ENCODE measurements around the gene MARF1. TPM values are rescaled to one million over a fixed set of nuclear protein-coding genes. Genes with fewer than 3 reads are reported as not detected.
"Not testable (repeated sequence)": the region's sequence is repeated elsewhere in the genome, so short reads cannot be mapped to it uniquely, and the experiment has no call there.

Gene MARF1
- total RNA-seq, 1 donor from 2014 or later: 79.1 TPM

DNA sequence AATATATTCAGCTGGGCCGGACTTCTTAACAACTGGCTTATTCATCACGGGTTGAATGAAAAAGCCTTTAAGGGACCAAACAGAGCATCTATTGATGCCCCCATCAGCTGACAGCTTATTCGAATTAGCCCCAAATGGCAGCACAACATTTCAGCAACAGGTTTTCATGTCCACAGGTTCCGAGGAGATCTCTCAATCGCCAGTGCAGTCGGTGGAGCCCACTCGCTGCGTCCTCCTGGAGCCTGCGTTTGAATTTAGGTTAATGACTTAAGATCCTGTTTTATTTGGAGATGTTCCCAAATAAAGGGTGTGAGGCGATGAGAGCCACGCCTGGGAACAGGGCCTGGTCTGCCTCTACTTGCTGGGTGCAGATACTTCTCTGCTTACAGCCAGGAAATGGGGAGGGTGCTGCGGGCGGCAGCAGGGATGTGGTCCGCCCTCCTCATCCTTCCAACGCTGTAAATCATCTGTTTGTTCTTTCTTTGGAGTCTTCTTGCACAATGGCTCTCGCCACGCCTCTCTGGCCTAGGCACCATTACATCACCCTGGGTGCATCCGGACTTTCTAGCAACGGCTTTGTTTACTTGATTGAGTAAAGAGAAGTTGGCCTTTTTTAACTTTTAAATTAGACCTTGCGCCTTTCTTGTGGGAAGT, 29.7 kb upstream of the MARF1 start:
- Mint-ChIP-seq H3K9me3 (no peaks in the 10 kb centered on the region), H3K27ac (peak overlapping the region; percentile 44), H3K27me3 (ENCODE audit: low read depth) (no peaks in the 10 kb centered on the region), H3K4me3 (no peak overlapping the region), H3K36me3 (peaks cover 11% of the 10 kb centered on the region), H3K4me1 (no peaks in the 10 kb centered on the region)
- TF ChIP-seq, protein P1, sequence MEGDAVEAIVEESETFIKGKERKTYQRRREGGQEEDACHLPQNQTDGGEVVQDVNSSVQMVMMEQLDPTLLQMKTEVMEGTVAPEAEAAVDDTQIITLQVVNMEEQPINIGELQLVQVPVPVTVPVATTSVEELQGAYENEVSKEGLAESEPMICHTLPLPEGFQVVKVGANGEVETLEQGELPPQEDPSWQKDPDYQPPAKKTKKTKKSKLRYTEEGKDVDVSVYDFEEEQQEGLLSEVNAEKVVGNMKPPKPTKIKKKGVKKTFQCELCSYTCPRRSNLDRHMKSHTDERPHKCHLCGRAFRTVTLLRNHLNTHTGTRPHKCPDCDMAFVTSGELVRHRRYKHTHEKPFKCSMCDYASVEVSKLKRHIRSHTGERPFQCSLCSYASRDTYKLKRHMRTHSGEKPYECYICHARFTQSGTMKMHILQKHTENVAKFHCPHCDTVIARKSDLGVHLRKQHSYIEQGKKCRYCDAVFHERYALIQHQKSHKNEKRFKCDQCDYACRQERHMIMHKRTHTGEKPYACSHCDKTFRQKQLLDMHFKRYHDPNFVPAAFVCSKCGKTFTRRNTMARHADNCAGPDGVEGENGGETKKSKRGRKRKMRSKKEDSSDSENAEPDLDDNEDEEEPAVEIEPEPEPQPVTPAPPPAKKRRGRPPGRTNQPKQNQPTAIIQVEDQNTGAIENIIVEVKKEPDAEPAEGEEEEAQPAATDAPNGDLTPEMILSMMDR (IDR thresholded peaks at IDR 0.05; ENCODE audit: unreplicated experiment): no peak
- DNase-seq (ENCODE audit: low spot score in 2 of 2, unreplicated experiment in 2 of 2): no peak

DNA sequence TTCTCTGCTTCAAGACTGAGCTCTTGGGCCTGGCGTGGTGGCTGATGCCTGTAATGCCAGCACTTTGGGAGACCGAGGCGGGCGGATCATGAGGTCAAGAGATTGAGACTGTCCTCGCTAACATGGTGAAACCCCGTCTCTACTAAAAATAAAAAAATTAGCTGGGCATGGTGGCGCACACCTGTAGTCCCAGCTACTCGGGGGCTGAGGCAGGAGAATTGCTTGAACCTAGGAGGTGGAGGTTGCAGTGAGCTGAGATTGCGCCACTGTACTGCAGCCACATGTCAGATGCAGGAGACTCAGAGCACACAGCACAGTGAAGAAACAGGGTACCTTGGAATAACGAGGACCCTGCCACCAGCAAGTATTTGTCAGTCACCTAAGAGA, 29.2 kb upstream of the MARF1 start:
- H3K36me3 Mint-ChIP-seq: peaks cover 14% of the 10 kb centered on the region

DNA sequence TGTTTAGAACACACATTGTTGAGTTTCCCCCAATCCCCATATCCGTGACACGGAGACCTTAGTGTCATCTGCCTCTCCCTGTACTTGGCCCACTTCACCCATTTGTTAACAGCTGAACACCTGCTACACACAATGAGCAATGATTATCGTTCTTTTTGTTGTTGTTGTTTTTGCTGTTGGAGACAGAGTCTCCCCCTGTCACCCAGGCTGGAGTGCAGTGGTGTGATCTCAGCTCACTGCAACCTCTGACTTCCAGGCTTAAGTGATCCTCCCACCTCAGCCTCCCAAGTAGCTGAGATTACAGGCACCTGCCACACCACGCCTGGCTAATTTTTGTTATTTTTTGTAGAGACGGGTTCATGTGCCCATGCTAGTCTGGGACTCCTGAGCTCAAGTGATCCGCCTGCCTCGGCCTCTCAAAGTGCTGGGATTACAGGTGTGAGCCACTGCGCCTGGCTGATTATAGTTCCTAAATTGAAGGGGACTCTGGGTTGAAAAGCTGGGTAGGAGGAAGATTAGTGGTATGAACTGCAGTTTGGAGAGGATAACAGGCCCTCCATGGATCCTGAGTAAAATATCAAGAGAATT, 28.7 kb upstream of the MARF1 start:
- Mint-ChIP-seq H3K27ac (no peak overlapping the region), H3K4me3 (no peak overlapping the region), H3K36me3 (peaks cover 16% of the 10 kb centered on the region), H3K27me3 (ENCODE audit: low read depth) (no peaks in the 10 kb centered on the region), H3K9me3 (no peaks in the 10 kb centered on the region), H3K4me1 (no peaks in the 10 kb centered on the region)
- TF ChIP-seq, protein P1 (IDR thresholded peaks at IDR 0.05; ENCODE audit: unreplicated experiment): no peak
- DNase-seq (ENCODE audit: low spot score in 2 of 2, unreplicated experiment in 2 of 2): no peak

More for the DNA sequence above, 29.2 kb upstream of the MARF1 start:
- H3K27me3 Mint-ChIP-seq (ENCODE audit: low read depth); H3K27ac Mint-ChIP-seq; H3K4me1 Mint-ChIP-seq; DNase-seq (ENCODE audit: low spot score in 2 of 2, unreplicated experiment in 2 of 2); H3K9me3 Mint-ChIP-seq; H3K4me3 Mint-ChIP-seq: not testable (repeated sequence)

DNA sequence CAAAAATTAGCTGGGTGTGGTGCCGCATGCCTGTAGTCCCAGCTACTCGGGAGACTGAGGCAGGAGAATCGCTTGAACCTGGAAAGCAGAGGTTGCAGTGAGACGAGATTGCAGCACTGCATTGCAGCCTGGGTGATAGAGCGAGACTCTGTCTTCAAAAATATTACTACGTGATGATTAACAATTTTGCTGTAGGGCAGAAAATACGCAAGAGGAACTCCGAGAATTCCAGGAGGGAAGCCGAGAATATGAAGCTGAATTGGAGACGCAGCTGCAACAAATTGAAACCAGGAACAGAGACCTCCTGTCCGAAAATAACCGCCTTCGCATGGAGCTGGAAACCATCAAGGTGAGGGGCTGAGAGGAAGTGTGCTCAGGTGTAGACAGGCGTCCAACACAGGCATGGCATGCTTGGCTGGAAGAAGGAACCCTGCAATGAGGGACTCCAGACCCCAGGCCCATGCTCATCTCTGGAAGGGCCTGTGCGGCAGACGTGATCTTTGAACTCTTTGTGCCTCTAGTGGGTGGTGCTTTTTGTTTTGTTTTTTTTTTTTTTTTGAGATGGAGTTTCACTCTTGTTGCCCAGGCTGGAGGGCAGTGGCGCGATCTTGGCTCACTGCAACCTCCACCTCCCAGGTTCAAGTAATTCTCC, 24.3 kb upstream of the MARF1 start:
- DNase-seq (ENCODE audit: low spot score in 2 of 2, unreplicated experiment in 2 of 2): no peak
- Mint-ChIP-seq H3K27ac (no peak overlapping the region), H3K4me1 (no peaks in the 10 kb centered on the region), H3K36me3 (peaks cover 14% of the 10 kb centered on the region), H3K9me3 (no peaks in the 10 kb centered on the region), H3K4me3 (no peak overlapping the region), H3K27me3 (ENCODE audit: low read depth) (no peaks in the 10 kb centered on the region)
- TF ChIP-seq, protein P1 (IDR thresholded peaks at IDR 0.05; ENCODE audit: unreplicated experiment): no peak

DNA sequence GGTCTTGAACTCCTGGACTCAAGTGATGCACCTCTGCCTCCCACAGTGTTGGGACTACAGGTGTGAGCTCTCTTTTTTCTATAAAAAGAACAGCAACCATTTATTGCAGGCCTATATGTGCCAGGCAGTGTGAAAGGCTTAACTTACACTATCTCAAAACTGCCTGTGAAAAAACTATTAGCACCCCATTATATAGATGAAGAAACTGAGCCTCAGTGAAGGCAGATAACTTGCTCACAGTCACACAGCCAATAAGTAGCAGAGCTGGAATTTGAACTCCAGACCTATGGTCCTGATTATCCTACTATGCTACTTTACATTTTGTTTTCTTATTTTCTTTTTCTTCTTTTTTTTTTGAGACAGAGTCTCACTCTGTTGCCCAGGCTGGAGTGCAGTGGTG, 22.2 kb upstream of the MARF1 start:
- Mint-ChIP-seq H3K27ac (no peak overlapping the region), H3K4me3 (no peak overlapping the region), H3K9me3 (no peaks in the 10 kb centered on the region), H3K4me1 (peaks cover 5% of the 10 kb centered on the region), H3K36me3 (peaks cover 14% of the 10 kb centered on the region), H3K27me3 (ENCODE audit: low read depth) (no peaks in the 10 kb centered on the region)
- DNase-seq (ENCODE audit: low spot score in 2 of 2, unreplicated experiment in 2 of 2): no peak
- TF ChIP-seq, protein P1 (IDR thresholded peaks at IDR 0.05; ENCODE audit: unreplicated experiment): no peak

DNA sequence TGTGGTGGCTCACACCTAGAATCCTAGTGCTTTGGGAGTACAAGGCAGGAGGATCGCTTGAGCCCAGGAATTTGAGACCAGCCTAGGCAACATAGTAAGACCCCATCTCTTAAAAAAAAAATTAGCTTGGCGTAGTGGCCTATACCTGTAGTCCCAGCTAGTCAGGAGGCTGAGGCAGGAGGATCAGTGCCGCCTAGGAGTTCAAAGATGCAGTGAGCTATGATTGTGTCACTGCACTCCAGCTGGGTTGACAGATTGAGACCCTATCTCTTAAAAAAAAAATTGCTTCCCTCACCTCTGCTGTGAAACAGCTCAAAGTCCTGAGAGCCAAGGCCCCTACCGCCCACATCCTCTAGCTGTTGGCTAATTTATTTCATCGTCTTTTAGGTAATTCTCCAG, 17.2 kb upstream of the MARF1 start:
- peak overlapping the region; percentile 74 for H3K27ac Mint-ChIP-seq
- no peaks in the 10 kb centered on the region for H3K9me3 Mint-ChIP-seq
- TF ChIP-seq, protein P1 (IDR thresholded peaks at IDR 0.05; ENCODE audit: unreplicated experiment): no peak
- no peak for DNase-seq (ENCODE audit: low spot score in 2 of 2, unreplicated experiment in 2 of 2)
- H3K4me3 Mint-ChIP-seq: no peak overlapping the region
- H3K27me3 Mint-ChIP-seq (ENCODE audit: low read depth): no peaks in the 10 kb centered on the region
- peaks cover 5% of the 10 kb centered on the region for H3K4me1 Mint-ChIP-seq
- H3K36me3 Mint-ChIP-seq: peaks cover 4% of the 10 kb centered on the region
